Measurements from ENCODE around the gene MYB.

MYB gene

DNA sequence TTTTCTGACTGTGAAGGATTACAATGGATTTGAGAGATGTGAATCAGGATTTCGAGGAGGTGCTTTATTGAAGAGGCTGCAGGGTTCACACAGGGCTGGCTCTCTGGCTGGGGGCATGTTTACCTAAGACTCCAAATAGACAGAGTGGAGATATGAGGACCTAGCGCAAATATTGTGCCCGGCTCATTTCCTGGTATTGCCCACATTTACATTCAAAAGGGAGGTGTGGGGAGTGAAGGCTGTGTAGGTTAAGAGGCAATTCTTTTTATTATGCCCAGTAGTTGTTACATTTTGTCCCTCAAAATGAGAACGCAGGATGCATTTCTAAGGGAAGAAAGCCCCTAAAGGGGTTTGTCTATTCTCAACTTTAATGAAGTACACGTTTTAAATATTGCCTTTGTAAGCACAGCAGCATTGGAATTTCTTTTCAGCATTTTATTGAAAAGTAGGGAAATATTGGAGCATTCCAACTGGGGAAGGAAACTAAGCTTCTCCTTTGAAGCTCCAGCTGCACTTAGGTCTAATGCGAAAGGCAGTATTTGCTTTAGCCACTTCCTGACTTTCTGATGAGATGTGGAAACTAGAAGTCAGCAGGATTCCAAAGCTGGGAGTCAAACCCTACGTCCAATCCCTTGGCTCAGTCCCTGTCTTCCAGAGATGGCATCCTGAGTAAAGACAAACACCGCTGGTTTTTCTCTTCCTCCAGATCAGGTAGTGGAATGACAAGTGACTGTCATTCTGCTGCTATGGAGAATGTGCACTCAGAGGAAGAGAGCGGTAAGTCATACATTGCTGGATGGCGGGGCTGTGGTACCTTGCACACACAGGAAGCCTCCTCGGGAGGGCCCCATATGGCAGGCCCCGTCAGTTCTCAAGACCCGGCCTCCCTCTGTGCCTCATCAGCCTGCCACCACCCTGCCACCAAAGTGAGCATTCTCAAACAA is 70.7 kb downstream of the MYB start:
- DNase-seq = no peak

DNA sequence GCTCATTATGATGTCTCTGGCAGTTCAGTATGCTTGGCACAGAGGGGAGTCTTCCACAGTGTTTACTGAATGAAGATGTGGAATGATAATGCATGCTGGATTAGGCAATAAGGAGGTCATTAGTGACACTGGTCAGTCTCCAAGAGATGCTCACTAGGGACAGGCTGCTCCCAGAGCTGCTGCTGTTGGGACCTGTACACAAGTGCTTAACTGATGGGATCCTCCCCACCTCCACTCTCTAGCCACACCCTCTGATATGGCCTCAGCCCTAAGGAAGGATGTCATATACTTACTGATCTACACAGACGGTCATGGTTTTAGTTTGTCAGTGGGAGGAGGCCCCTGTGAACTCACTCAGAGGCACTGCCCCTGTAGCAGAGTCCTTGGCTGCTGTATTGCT is 73.4 kb downstream of the MYB start:
- DNase-seq = no peak

DNA sequence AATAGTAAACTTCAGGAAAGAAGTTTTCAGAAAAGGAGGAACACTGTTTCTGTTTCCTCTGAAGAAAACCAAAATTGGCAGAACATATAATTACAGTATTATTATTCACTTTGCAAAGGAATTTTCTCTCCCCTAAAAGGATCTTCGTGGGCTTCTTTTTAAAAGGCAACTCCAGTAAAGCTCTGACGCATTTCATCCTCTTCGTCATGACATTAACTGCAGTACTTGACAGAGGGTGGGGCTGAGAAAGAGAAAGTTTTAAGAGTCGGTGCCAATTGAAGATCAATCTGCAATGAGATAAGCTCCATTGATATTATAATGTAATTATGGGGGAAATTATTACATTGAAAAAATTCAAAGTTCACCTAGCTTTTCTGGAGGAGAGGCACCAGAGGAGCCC is 75.8 kb downstream of the MYB start:
- DNase-seq = no peak

DNA sequence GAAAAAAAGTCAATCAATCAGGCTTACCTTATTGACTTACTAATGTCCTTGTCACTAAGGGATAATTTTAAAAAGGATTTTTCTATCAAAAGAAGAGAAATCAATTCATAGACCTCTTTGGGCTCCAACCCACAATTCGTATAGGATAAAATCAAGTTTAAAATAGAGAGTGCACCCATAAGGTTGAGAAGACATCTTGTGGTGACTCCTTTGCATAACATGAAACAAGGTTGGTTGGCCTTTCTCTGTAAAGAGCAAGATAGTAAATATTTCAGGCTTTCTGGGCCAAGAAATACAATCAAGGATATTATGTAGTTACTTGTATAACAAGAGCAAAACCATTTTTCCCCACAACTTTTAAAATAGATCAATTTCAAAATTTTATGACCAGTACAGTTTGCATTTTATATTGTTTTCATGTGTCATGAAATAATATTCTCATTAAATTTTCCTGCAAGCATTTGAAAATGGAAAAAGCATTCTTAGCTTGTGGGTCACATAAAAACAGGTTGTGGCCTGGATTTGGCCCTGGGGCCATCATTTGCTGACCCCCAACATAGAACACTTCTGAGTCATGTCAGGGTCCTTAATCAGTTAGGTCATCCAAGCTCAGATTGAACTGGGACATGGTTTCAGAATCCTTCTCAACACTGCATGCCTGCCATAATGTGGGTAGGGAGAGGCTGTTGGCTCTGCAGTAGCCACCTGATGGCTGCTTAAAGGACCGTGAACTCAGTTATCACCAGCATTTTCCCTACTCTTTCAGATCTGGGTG is 76.7 kb downstream of the MYB start:
- peak in 1 of 5 donors; percentile 17 for DNase-seq

DNA sequence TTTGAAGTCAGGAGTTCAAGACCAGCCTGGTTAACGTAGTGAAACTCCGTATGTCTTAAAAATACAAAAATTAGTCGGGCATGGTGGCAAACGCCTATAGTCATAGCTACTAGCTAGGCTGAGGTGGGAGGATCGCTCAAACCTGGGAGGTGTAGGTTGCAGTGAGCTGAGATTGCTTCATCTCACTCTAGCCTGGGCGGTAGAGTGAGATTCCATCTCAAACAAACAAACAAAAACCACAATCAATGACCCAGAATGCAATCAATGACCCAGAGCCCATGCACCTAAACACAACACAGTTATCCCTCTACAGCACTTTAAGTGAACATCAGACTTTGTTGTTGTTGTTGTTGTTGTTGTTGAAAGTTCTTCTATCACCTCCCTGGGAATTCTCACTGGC is 77.9 kb downstream of the MYB start:
- DNase-seq = no peak

DNA sequence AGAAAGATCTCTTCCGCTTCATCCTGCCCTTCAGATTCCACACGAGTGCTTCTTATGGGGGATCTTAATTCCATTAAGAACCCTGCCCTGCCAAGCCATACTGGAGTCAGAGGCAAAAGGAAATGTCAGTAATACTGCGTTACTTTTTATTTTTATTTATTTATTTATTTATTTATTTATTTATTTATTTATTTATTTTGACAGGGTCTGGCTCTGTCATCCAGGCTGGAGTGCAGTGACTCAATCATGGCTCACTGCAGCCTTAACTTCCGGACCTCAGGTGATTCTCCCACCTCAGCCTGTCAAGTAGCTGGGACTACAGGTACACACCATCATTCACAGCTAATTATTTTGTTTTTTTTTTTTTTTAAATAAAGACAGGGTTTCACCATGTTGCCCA is 79.5 kb downstream of the MYB start:
- no peak for DNase-seq

DNA sequence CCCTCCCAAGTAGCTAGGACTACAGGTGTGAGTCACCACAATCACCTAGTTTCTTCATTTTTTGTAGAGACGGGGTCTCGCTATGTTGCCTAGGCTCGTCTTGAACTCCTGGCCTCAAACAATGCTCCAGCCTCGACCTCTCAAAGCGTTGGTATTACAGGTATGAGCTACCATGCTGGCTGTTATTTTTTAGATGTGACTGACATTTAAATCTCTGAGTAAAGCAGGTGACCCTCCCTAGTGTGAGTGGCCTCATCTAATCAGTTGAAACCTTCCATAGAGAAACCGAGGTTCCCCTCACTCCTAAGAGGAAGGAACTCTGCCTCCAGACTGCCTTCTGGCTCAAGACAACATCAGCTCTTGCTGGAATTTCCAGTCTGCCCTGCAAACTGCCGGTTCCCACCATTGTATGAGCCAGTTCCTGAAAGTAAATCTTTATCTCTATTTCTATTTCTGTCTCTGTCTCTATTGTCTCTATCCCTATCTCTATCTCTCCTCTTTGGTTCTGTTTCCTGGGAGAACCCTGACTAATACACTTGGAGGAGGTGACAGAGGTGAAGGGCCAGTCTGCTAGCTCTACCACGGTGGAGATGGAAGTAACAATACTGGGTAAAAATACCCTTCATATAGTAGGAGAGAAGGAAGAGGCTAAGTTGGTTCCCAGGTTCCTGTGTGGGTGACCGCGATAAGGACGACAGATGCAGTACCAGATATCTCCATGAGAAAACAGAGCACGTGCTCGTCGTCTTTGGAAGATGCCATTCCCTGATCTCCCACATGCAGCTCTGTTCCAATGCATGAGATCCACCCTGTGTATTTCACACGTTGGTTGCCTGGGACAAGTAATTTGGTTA is 81.0 kb downstream of the MYB start:
- DNase-seq = no peak

DNA sequence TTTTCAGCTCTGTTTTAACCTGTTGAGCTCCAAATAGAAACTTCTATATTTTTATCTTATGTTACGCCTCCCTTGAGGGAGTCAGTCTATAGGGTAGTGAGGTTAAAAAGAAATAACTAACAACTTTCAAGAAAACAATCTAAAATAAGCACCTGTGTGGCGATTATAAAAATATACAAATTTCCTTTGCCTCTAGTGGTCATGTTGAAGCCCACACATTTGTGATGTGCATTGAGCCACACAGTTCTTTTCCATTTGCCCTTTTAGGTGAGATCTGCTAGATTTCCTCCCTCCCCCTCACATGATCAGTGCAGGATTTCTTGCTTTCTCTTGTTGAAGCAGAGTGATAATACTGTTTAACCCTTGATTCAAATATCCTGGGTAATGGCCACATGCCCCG is 84.2 kb downstream of the MYB start:
- DNase-seq = no peak

DNA sequence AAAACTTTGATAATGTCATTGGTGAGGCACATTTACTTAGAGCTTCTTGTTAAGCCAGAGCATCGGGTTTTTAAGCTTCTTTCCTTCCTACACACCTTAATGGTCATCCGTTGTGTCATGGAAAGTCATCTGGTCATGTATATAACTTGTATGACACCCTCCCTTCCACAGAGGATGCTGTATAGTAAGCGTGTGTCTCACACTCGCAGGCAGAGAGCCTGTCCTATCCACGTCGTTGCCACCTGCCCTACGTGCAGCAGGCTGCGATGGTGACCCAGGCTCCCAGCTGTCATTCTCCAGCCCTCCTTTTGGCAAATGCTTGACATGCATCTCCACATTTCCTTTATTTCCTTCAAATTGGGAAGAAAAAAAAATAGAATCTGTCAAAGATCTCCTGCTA is 85.6 kb downstream of the MYB start:
- no peak for DNase-seq

DNA sequence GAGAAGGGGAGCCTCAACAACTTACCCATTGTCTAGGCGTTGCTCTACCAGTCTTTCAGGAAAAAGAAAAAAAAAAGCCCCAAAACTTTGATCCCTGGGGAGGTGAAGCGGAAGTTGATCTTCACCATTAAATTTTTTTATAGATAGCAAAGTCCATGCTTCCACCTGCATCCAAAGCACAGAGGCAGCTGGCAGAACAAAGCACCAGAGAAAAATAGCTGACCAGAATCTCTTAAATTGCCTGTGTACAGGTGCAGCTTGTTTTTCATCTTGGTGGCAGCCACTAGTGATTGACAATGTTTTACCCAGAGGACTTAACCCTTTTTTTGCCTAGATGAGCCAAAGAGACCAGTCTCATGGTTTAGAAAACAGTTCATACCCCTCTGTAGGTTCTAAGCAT is 86.0 kb downstream of the MYB start:
- DNase-seq = no peak

DNA sequence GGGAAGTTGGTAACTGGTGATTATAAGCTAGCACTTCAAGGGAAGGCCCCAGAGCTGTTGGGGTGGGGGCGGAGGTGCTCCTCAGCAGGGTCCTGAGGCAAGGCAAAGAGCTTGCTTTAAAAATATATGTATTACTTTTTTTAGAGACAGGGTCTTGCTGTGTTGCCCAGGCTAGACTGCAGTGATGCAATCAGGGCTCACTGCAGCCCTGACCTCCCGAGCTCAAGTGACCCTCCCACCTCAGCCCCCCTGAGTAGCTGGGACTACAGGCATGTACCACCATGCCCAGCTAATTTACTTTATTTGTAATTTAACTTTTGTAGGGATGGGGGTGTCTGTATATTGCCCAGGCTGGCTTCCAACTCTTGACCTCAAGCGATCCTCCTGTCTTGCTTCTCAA is 87.2 kb downstream of the MYB start:
- DNase-seq = no peak

DNA sequence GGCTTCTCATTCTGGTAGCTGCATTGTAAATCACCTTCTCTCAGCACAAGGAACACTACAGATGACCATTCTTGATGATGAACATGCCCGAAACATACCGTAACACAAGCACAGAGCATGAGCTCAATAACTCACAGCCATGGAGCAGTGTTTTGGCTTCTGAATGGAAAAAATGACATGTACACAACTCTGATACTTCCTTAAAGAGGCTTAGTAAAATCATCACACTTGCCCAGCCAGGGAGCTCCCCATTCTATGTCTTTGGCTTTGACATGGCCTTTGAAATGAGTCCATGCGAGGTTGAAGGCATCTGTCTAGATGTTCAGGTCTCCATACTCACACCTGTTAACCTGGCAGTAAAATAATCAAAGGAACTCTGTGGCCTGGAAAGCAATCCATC is 87.6 kb downstream of the MYB start:
- no peak for DNase-seq

All from T-helper 1 cell (primary cell).